Activated CD4-positive, alpha-beta T cell treated with anti-CD3 and anti-CD28 coated beads, Interleukin-2, amount 50 U/mL, for 1 hour (primary cell): ENCODE measurements around the gene TIRAP.
"Not testable (repeated sequence)": the region's sequence is repeated elsewhere in the genome, so short reads cannot be mapped to it uniquely, and the experiment has no call there.

Source experiments
- DNase-seq: peaks from one replicate; pipeline ENCODE4 v3.0.0-alpha.2; 2020

TIRAP gene

GRCh38 chr11:126282736-126283591, at the start of gene TIRAP:
Gene TIRAP (plus strand): TSS chr11:126283093. CDS start chr11:126290895, 7,802 bp downstream.
- peak; percentile 54 for DNase-seq

GRCh38 chr11:126233391-126233790, 49.5 kb upstream of the TIRAP start:
- no peak for DNase-seq

- no peak for DNase-seq
Observed at GRCh38 chr11:126246636-126247035, 36.3 kb upstream of the TIRAP start.

GRCh38 chr11:126253265-126253664, 29.6 kb upstream of the TIRAP start:
- DNase-seq: no peak

GRCh38 chr11:126254819-126255218, 28.1 kb upstream of the TIRAP start:
- DNase-seq: no peak

GRCh38 chr11:126255507-126255906, 27.4 kb upstream of the TIRAP start:
- not testable (repeated sequence) for DNase-seq

GRCh38 chr11:126256216-126256615, 26.7 kb upstream of the TIRAP start:
- no peak for DNase-seq

GRCh38 chr11:126257144-126257543, 25.7 kb upstream of the TIRAP start:
- no peak for DNase-seq

- no peak for DNase-seq
Observed at GRCh38 chr11:126257764-126258163, 25.1 kb upstream of the TIRAP start.

- DNase-seq: no peak
Observed at GRCh38 chr11:126262216-126262615, 20.7 kb upstream of the TIRAP start.

GRCh38 chr11:126263489-126263888, 19.4 kb upstream of the TIRAP start:
- no peak for DNase-seq

GRCh38 chr11:126265811-126266210, 17.1 kb upstream of the TIRAP start:
- no peak for DNase-seq

- DNase-seq: no peak
Observed at GRCh38 chr11:126267650-126268049, 15.2 kb upstream of the TIRAP start.

- DNase-seq: no peak
Observed at GRCh38 chr11:126268361-126268707, 14.6 kb upstream of the TIRAP start.

- DNase-seq: peak; percentile 100
Observed at GRCh38 chr11:126268708-126269579, 13.9 kb upstream of the TIRAP start, which contains the start of the genes FOXRED1 and SRPRA. Gene FOXRED1 (plus strand): TSS chr11:126269154. CDS start chr11:126269207, 53 bp downstream. Gene SRPRA (minus strand): TSS chr11:126268895. CDS start chr11:126268804, 91 bp downstream.

- DNase-seq: no peak
Observed at GRCh38 chr11:126277322-126277721, 5.6 kb upstream of the TIRAP start.

GRCh38 chr11:126277780-126278179, 5.1 kb upstream of the TIRAP start:
- DNase-seq: no peak

GRCh38 chr11:126279191-126279590, 3.7 kb upstream of the TIRAP start:
- DNase-seq: no peak

GRCh38 chr11:126280595-126280994, 2.3 kb upstream of the TIRAP start:
- DNase-seq: no peak

GRCh38 chr11:126281245-126281644, 1.6 kb upstream of the TIRAP start:
- DNase-seq: no peak

GRCh38 chr11:126281666-126282175, 1.2 kb upstream of the TIRAP start:
- no peak for DNase-seq

- DNase-seq: peak; percentile 36
Observed at GRCh38 chr11:126282361-126282735, 545 bp upstream of the TIRAP start.

GRCh38 chr11:126284829-126285228, 1.9 kb downstream of the TIRAP start:
- peak; percentile 83 for DNase-seq

- DNase-seq: no peak
Observed at GRCh38 chr11:126288237-126288636, 5.3 kb downstream of the TIRAP start.
